ENCODE results near the gene CSTPP1. TPM values are rescaled to one million over a fixed set of nuclear protein-coding genes. Genes with fewer than 3 reads are reported as not detected.
"Not testable (repeated sequence)": the region's sequence is repeated elsewhere in the genome, so short reads cannot be mapped to it uniquely, and the experiment has no call there.

CSTPP1 gene
- polyA plus RNA-seq, 1 donor from 2014 or later = 17.5 TPM

GRCh38 chr11:47051217-47051616 lies 114.7 kb downstream of the CSTPP1 start:
- H3K27ac Mint-ChIP-seq = no peak overlapping the region
- H3K9me3 Mint-ChIP-seq = no peaks in the 10 kb centered on the region
- H3K27me3 Mint-ChIP-seq = no peaks in the 10 kb centered on the region
- peaks cover 0 to 3% (median 2%) of the 10 kb centered on the region in 3 donors for H3K4me1 Mint-ChIP-seq
- H3K4me3 Mint-ChIP-seq = no peak overlapping the region
- peaks cover 1% of the 10 kb centered on the region for H3K36me3 Mint-ChIP-seq

DNA sequence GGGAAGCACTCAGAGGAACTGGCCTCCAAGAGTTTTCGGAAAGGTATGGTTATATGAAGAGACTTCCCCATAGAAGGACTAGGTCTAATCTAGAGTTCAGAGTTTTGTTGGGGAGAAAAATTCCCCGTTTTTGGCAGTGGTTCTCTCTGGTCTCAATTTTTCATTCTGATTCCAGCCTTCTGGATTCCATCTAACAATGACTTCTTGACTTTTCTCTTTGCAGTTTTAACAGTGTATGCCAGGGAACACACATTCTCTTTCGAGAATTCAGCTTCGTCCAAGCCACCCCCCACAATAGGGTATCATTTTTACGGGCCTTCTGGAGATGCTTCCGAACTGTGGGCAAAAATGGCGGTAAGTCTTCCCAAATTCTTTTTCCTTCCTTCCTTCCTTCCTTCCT lies 115.6 kb downstream of the CSTPP1 start:
- H3K4me3 Mint-ChIP-seq = no peak overlapping the region
- no peak overlapping the region for H3K27ac Mint-ChIP-seq
- peaks cover 1% of the 10 kb centered on the region for H3K36me3 Mint-ChIP-seq
- peaks cover 0 to 3% (median 2%) of the 10 kb centered on the region in 3 donors for H3K4me1 Mint-ChIP-seq
- H3K9me3 Mint-ChIP-seq = no peaks in the 10 kb centered on the region
- H3K27me3 Mint-ChIP-seq = no peaks in the 10 kb centered on the region

DNA sequence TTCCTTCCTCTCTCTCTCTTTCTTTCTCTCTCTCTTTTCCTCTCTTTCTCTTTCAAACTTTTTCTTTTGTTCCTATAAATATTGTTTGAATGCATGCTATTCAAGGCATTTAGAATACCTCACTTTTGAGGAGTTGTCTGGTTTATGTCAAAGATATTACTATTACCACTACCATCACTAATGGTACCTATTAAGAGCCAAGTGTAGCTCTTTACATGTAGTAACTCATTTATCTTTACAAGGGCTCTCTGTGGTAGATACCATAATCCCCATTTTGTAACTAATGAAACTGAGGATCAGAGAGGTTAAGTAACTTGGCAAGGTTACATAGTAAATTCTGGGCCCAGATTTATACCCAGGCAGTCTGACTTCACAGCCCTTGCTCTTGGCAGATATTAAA lies 116.0 kb downstream of the CSTPP1 start:
- H3K9me3 Mint-ChIP-seq = no peaks in the 10 kb centered on the region
- H3K27me3 Mint-ChIP-seq = no peaks in the 10 kb centered on the region
- no peak overlapping the region for H3K4me3 Mint-ChIP-seq
- no peak overlapping the region for H3K27ac Mint-ChIP-seq
- peaks cover 1% of the 10 kb centered on the region for H3K36me3 Mint-ChIP-seq
- peaks cover 0 to 2% (median 2%) of the 10 kb centered on the region in 3 donors for H3K4me1 Mint-ChIP-seq

- H3K4me3 Mint-ChIP-seq = no peak overlapping the region
- H3K4me1 Mint-ChIP-seq = no peaks in the 10 kb centered on the region
- peaks cover 4% of the 10 kb centered on the region for H3K36me3 Mint-ChIP-seq
- H3K9me3 Mint-ChIP-seq = no peaks in the 10 kb centered on the region
- no peaks in the 10 kb centered on the region for H3K27me3 Mint-ChIP-seq
- no peak overlapping the region for H3K27ac Mint-ChIP-seq
Measured at GRCh38 chr11:47055534-47055933, 119.0 kb downstream of the CSTPP1 start.

- Mint-ChIP-seq H3K4me3 (no peak overlapping the region), H3K9me3 (no peaks in the 10 kb centered on the region), H3K27me3 (no peaks in the 10 kb centered on the region), H3K36me3 (peaks cover 3% of the 10 kb centered on the region), H3K4me1 (no peaks in the 10 kb centered on the region), H3K27ac (no peak overlapping the region)
Measured at GRCh38 chr11:47056261-47056915, 119.8 kb downstream of the CSTPP1 start.

GRCh38 chr11:47057365-47057764 lies 120.8 kb downstream of the CSTPP1 start:
- Mint-ChIP-seq H3K4me1 (no peaks in the 10 kb centered on the region), H3K36me3 (peaks cover 3% of the 10 kb centered on the region), H3K4me3 (no peak overlapping the region), H3K27me3 (no peaks in the 10 kb centered on the region), H3K27ac (no peak overlapping the region), H3K9me3 (no peaks in the 10 kb centered on the region)

DNA sequence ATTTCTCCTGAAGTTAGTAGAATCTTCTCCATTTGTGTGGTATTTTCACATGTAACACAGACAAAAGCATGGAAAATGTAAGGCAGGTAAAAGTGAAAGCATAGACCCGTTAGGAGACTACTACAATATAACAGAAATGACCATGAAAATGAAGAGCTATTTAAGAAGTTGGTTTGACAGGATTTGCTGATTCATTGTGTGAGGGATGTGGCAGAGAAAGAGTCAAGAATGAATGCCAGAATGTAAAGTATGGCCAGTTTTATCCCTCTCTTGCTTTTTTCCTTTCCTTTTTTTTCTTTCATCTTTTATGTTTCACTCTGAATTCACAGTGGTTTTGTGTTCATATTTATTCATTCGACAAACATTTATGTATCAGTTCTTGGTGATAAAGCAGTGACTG lies 124.2 kb downstream of the CSTPP1 start:
- H3K9me3 Mint-ChIP-seq = peaks cover 0 to 3% (median 0%) of the 10 kb centered on the region in 3 donors
- H3K4me1 Mint-ChIP-seq = no peaks in the 10 kb centered on the region
- no peak overlapping the region for H3K27ac Mint-ChIP-seq
- peaks cover 17% of the 10 kb centered on the region for H3K36me3 Mint-ChIP-seq
- no peak overlapping the region for H3K4me3 Mint-ChIP-seq
- no peaks in the 10 kb centered on the region for H3K27me3 Mint-ChIP-seq

DNA sequence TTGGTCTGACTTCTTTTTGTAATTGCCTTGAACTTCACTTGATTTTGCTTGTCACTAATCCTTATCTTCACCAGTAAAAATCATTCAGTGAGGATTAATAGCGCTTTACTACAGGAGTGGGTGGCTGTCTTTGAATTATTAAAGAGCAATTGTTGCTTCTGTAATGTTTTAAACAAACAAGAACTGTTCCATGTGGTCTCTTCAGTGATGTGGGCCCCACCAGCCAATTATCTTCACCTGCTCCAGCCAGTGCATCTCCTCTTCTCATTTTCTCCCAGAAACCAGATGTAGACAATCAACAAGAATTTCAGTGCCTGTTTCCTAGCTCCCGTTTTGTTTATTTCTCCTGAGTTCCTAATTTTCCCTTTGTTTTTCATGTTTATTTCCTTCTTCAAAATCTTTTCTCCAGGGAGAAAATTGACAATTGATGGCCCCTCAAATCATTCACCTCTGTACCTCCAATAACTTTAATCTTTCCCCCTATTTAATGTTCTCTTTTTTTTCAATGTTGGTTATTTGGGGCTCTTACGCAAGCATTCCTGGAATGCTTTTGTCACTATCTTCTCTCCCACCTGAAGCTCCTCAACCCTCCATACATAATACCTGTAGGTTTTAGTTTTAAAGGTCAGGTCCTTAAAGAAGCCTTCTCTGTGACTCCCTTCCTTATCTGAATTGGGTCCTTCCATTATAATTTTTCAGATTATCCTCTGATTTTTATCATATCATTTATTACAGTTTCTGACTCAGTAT lies 125.0 kb downstream of the CSTPP1 start:
- Mint-ChIP-seq H3K27ac (peak overlapping the region in 1 of 3 donors; percentile 48), H3K9me3 (peaks cover 0 to 3% (median 0%) of the 10 kb centered on the region in 3 donors), H3K27me3 (no peaks in the 10 kb centered on the region), H3K4me3 (no peak overlapping the region), H3K36me3 (peaks cover 17% of the 10 kb centered on the region), H3K4me1 (no peaks in the 10 kb centered on the region)

GRCh38 chr11:47062736-47063135 lies 126.2 kb downstream of the CSTPP1 start:
- Mint-ChIP-seq H3K4me1 (no peaks in the 10 kb centered on the region), H3K4me3 (no peak overlapping the region), H3K9me3 (peaks cover 0 to 3% (median 0%) of the 10 kb centered on the region in 3 donors), H3K36me3 (peaks cover 17% of the 10 kb centered on the region), H3K27me3 (no peaks in the 10 kb centered on the region), H3K27ac (no peak overlapping the region)

- peaks cover 0 to 3% (median 0%) of the 10 kb centered on the region in 3 donors for H3K9me3 Mint-ChIP-seq
- H3K4me1 Mint-ChIP-seq = peaks cover 0 to 2% (median 0%) of the 10 kb centered on the region in 3 donors
- no peak overlapping the region for H3K27ac Mint-ChIP-seq
- H3K36me3 Mint-ChIP-seq = peaks cover 15% of the 10 kb centered on the region
- no peaks in the 10 kb centered on the region for H3K27me3 Mint-ChIP-seq
- H3K4me3 Mint-ChIP-seq = no peak overlapping the region
Measured at GRCh38 chr11:47067401-47067800, 130.8 kb downstream of the CSTPP1 start.

GRCh38 chr11:47070769-47071168 lies 134.2 kb downstream of the CSTPP1 start:
- H3K4me3 Mint-ChIP-seq = no peak overlapping the region
- H3K4me1 Mint-ChIP-seq = peaks cover 0 to 2% (median 0%) of the 10 kb centered on the region in 3 donors
- peaks cover under 1% of the 10 kb centered on the region for H3K36me3 Mint-ChIP-seq
- no peak overlapping the region for H3K27ac Mint-ChIP-seq
- H3K9me3 Mint-ChIP-seq = no peaks in the 10 kb centered on the region
- H3K27me3 Mint-ChIP-seq = no peaks in the 10 kb centered on the region

GRCh38 chr11:47071341-47071740 lies 134.8 kb downstream of the CSTPP1 start:
- no peaks in the 10 kb centered on the region for H3K36me3 Mint-ChIP-seq
- no peaks in the 10 kb centered on the region for H3K9me3 Mint-ChIP-seq
- no peak overlapping the region for H3K27ac Mint-ChIP-seq
- H3K27me3 Mint-ChIP-seq = no peaks in the 10 kb centered on the region
- peaks cover 0 to 2% (median 0%) of the 10 kb centered on the region in 3 donors for H3K4me1 Mint-ChIP-seq
- no peak overlapping the region for H3K4me3 Mint-ChIP-seq

DNA sequence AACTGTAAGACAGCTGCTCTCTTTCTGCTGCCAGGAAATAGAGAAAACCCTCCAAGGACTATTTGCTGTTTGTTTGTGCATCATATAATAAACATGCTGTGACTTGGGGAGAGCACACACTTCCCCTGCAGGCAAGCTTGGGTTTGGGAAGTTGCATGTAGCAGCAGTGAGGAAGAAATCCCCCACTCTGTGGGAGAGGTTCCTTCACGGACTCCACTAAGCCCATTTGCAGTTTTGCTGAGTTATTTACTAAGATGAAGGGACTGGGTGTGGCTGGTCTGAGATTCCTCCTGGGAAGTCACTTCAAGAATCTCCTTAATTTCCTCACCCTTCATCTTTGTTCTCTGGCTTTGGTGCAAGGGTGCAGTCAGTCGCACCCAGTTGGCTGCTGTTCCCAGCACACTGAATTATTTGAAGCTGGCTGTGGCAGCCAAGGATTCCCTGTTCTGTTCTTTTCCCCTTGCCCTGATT lies 135.3 kb downstream of the CSTPP1 start:
- Mint-ChIP-seq H3K4me3 (no peak overlapping the region), H3K4me1 (peaks cover 0 to 2% (median 0%) of the 10 kb centered on the region in 3 donors), H3K36me3 (no peaks in the 10 kb centered on the region), H3K9me3 (no peaks in the 10 kb centered on the region), H3K27me3 (no peaks in the 10 kb centered on the region), H3K27ac (no peak overlapping the region)

DNA sequence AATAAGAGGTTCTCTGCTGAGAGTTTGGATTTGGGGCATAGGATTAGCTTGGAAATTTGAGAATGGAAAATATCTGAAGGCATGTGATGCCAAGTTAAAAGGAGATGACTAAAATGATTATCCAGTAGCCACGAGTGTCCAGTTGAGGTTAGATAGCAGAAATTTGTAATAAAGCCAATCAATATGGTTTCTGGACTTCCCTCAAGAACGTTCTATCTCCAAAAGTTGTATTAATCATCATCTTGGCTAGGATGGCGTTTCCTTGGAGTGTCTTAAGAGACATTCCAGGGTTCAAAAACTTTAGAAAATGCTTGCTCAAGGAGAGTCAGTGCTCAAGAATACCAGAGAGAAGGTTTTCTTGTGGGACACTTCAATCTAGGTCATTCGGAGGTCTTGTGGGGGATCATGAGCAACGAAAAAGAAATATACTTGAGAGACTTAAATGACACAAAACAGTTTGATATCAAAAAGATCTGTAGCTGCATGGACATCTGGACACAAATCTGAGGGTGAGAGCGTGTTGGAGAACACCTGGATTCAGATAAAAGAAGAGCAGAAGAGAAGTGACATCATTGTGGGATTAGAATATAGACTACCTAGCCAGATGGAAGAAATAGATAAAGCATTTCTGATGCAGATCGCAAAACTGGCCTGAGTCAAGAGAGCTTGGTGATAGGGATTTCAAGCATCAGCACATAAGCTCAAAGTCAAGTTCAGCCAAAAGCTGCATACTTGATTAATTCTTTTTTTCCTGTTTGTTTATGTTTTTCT lies 142.4 kb downstream of the CSTPP1 start:
- H3K9me3 Mint-ChIP-seq = no peaks in the 10 kb centered on the region
- no peak overlapping the region for H3K4me3 Mint-ChIP-seq
- H3K27me3 Mint-ChIP-seq = no peaks in the 10 kb centered on the region
- no peak overlapping the region for H3K27ac Mint-ChIP-seq
- H3K4me1 Mint-ChIP-seq = no peaks in the 10 kb centered on the region
- H3K36me3 Mint-ChIP-seq = peaks cover 5% of the 10 kb centered on the region

DNA sequence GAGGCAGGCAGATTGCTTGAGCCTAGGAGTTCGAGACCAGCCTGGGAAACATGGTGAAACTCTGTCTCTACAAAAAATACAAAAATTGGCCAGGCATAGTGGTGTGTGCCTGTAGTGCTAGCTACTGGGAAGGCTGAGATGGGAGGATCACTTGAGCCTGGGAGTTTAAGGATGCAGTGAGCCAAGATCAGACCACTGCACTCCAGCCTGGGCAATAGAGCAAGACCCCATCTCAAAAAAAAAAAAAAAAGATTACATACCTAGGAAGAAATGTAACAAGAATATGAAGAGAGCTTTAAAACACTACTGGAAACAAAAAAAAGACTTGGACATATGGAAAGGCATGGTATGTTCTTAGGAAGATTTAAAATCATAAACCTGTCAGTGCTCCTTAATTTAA lies 144.2 kb downstream of the CSTPP1 start:
- not testable (repeated sequence) for H3K27me3 Mint-ChIP-seq, H3K4me1 Mint-ChIP-seq, H3K27ac Mint-ChIP-seq, H3K9me3 Mint-ChIP-seq, H3K4me3 Mint-ChIP-seq, H3K36me3 Mint-ChIP-seq

All from IgD-negative memory B cell (primary cell).